Neural cell (in vitro differentiated cells): ENCODE measurements around the gene ISL2. TPM values are rescaled to one million over a fixed set of nuclear protein-coding genes. Genes with fewer than 3 reads are reported as not detected.
"Not testable (repeated sequence)": the region's sequence is repeated elsewhere in the genome, so short reads cannot be mapped to it uniquely, and the experiment has no call there.

ENCODE experiments used
- H2AFZ ChIP-seq: fragments of 200-600, 300-800 bp; sonication (generic), shearing (Covaris generic); 2 replicates; pipeline ENCODE4 v1.6.0; 2014; ENCODE audit warnings: low read depth, mild to moderate bottlenecking, antibody characterized with exemption, low read length, moderate library complexity
- H3F3A ChIP-seq: fragments of 200-600 bp; shearing (Covaris generic); 2 replicates; pipeline ENCODE4 v1.6.1; 2016; ENCODE audit warnings: mild to moderate bottlenecking, moderate library complexity, mixed read lengths, antibody characterized with exemption, low read length; ENCODE audit not compliant: insufficient read depth, poor library complexity, severe bottlenecking
- H3K27ac ChIP-seq: fragments of 200-600, 300-800 bp; sonication (generic), shearing (Covaris generic); 2 replicates; pipeline ENCODE4 v1.5.1; 2014; ENCODE audit warnings: mild to moderate bottlenecking, low read length, moderate library complexity
- H3K27me3 ChIP-seq: fragments of 300-800, 200-600 bp; sonication (generic), shearing (Covaris generic); 2 replicates; pipeline ENCODE4 v1.6.0; 2014; ENCODE audit warnings: mild to moderate bottlenecking, low read depth, low read length, moderate library complexity; ENCODE audit not compliant: insufficient read depth
- H3K36me3 ChIP-seq: fragments of 300-800, 200-600 bp; sonication (generic), shearing (Covaris generic); 2 replicates; pipeline ENCODE4 v1.5.1; 2014; ENCODE audit warnings: mild to moderate bottlenecking, antibody characterized with exemption, low read length, moderate library complexity; ENCODE audit not compliant: insufficient read depth
- H3K4me2 ChIP-seq: fragments of 300-800, 200-600 bp; sonication (generic), shearing (Covaris generic); 2 replicates; pipeline ENCODE4 v1.6.0; 2014; ENCODE audit warnings: mild to moderate bottlenecking, low read length
- H3K4me3 ChIP-seq: fragments of 300-800, 200-600 bp; sonication (generic), shearing (Covaris generic); 2 replicates; pipeline ENCODE4 v1.5.1; 2014; ENCODE audit warnings: mild to moderate bottlenecking, low read length, moderate library complexity
- H3K79me2 ChIP-seq: fragments of 200-600 bp; shearing (Covaris generic); replicated peaks from 2 replicates; pipeline ENCODE4 v1.6.0; 2014; ENCODE audit warnings: mild to moderate bottlenecking, low read length, moderate library complexity; ENCODE audit not compliant: insufficient read depth
- H3K9ac ChIP-seq: fragments of 300-800, 200-600 bp; sonication (generic), shearing (Covaris generic); 2 replicates; pipeline ENCODE4 v1.6.1; 2016; ENCODE audit warnings: mild to moderate bottlenecking, low read length, mixed read lengths
- H3K9me2 ChIP-seq: fragments of 200-600 bp; shearing (Covaris generic); 2 replicates; pipeline ENCODE4 v1.6.1; 2016; ENCODE audit warnings: mild to moderate bottlenecking, low read length, mixed read lengths; ENCODE audit not compliant: insufficient read depth
- H3K9me3 ChIP-seq: fragments of 200-600, 300-800 bp; sonication (generic), shearing (Covaris generic); 2 replicates; pipeline ENCODE4 v1.6.1; 2016; ENCODE audit warnings: mild to moderate bottlenecking, mixed run types, low read length, moderate library complexity, mixed read lengths
- H4K20me1 ChIP-seq: fragments of 200-600 bp; shearing (Covaris generic); 2 replicates; pipeline ENCODE4 v1.6.1; 2016; ENCODE audit warnings: mild to moderate bottlenecking, mixed run types; ENCODE audit not compliant: insufficient read depth
- CTCF ChIP-seq: fragments of 450-650 bp; IDR thresholded peaks from 2 replicates; pipeline ENCODE4 v1.5.1; 2014; ENCODE audit warnings: antibody characterized with exemption, mild to moderate bottlenecking, moderate library complexity; ENCODE audit not compliant: poor library complexity, severe bottlenecking
- EP300 ChIP-seq: fragments of 450-650 bp; conservative IDR thresholded peaks from 2 replicates; pipeline ENCODE4 v1.6.1; 2014; ENCODE audit warnings: antibody characterized with exemption, mild to moderate bottlenecking, moderate library complexity; ENCODE audit not compliant: poor library complexity, severe bottlenecking
- EZH2 ChIP-seq: fragments of 200-600, 300-800 bp; shearing (Covaris generic), sonication (generic); IDR thresholded peaks from 2 replicates; pipeline ENCODE4 v1.6.1; 2014; ENCODE audit warnings: antibody characterized with exemption, low read length, borderline replicate concordance, mild to moderate bottlenecking; ENCODE audit not compliant: insufficient read depth, poor library complexity, severe bottlenecking
- MXI1 ChIP-seq: fragments of 450-650 bp; conservative IDR thresholded peaks from 2 replicates; pipeline ENCODE4 v1.6.1; 2014; ENCODE audit warnings: antibody characterized with exemption, mild to moderate bottlenecking; ENCODE audit not compliant: poor library complexity, severe bottlenecking
- POLR2AphosphoS5 ChIP-seq: IDR thresholded peaks from 2 replicates; pipeline ENCODE4 v1.6.1; 2012
- RAD21 ChIP-seq: fragments of 450-650 bp; conservative IDR thresholded peaks from 2 replicates; pipeline ENCODE4 v1.6.1; 2014; ENCODE audit warnings: antibody characterized with exemption, mild to moderate bottlenecking, moderate library complexity
- SMC3 ChIP-seq: fragments of 450-650 bp; conservative IDR thresholded peaks from 2 replicates; pipeline ENCODE4 v1.6.1; 2014; ENCODE audit warnings: antibody characterized with exemption, mild to moderate bottlenecking, moderate library complexity; ENCODE audit not compliant: poor library complexity
- TAF1 ChIP-seq: IDR thresholded peaks from 2 replicates; pipeline ENCODE4 v1.6.1; 2012; ENCODE audit warnings: low read depth
- polyA plus RNA-seq: library from polyadenylated mRNA; depleted of rRNA; stranded (reverse); fragments of >200 nt; gene quantifications from 2 replicates; pipeline ENCODE4 v1.2.3, GENCODE V29; 2014
- TF ChIP-seq, protein P1 (sequence below): IDR thresholded peaks from 2 replicates; pipeline ENCODE4 v1.6.1; 2012; ENCODE audit warnings: borderline replicate concordance

The ISL2 gene
- polyA plus RNA-seq, 1 donor from 2014 or later = not detected

- no peaks in the 10 kb centered on the region for H3F3A ChIP-seq
- H3K27ac ChIP-seq = no peak overlapping the region
- H3K79me2 ChIP-seq = peaks cover 27% of the 10 kb centered on the region
- no peak overlapping the region for H3K9ac ChIP-seq
- H3K36me3 ChIP-seq = no peaks in the 10 kb centered on the region
- no peaks in the 10 kb centered on the region for H4K20me1 ChIP-seq
- H3K9me3 ChIP-seq = no peaks in the 10 kb centered on the region
- H3K4me2 ChIP-seq = no peak overlapping the region
- no peaks in the 10 kb centered on the region for H3K27me3 ChIP-seq
- no peak overlapping the region for H3K4me3 ChIP-seq
- no peak overlapping the region for H2AFZ ChIP-seq
- H3K9me2 ChIP-seq = no peaks in the 10 kb centered on the region
- TF ChIP-seq EZH2 = no peak
- no peak for TF ChIP-seq TAF1
- TF ChIP-seq RAD21 = no peak
- no peak for TF ChIP-seq POLR2AphosphoS5
- no peak for TF ChIP-seq MXI1
- no peak for TF ChIP-seq CTCF
- TF ChIP-seq, protein P1, sequence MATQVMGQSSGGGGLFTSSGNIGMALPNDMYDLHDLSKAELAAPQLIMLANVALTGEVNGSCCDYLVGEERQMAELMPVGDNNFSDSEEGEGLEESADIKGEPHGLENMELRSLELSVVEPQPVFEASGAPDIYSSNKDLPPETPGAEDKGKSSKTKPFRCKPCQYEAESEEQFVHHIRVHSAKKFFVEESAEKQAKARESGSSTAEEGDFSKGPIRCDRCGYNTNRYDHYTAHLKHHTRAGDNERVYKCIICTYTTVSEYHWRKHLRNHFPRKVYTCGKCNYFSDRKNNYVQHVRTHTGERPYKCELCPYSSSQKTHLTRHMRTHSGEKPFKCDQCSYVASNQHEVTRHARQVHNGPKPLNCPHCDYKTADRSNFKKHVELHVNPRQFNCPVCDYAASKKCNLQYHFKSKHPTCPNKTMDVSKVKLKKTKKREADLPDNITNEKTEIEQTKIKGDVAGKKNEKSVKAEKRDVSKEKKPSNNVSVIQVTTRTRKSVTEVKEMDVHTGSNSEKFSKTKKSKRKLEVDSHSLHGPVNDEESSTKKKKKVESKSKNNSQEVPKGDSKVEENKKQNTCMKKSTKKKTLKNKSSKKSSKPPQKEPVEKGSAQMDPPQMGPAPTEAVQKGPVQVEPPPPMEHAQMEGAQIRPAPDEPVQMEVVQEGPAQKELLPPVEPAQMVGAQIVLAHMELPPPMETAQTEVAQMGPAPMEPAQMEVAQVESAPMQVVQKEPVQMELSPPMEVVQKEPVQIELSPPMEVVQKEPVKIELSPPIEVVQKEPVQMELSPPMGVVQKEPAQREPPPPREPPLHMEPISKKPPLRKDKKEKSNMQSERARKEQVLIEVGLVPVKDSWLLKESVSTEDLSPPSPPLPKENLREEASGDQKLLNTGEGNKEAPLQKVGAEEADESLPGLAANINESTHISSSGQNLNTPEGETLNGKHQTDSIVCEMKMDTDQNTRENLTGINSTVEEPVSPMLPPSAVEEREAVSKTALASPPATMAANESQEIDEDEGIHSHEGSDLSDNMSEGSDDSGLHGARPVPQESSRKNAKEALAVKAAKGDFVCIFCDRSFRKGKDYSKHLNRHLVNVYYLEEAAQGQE = no peak
- no peak for TF ChIP-seq EP300
- no peak for TF ChIP-seq SMC3
Measured at GRCh38 chr15:76312540-76313174, 23.9 kb upstream of the ISL2 start.

DNA sequence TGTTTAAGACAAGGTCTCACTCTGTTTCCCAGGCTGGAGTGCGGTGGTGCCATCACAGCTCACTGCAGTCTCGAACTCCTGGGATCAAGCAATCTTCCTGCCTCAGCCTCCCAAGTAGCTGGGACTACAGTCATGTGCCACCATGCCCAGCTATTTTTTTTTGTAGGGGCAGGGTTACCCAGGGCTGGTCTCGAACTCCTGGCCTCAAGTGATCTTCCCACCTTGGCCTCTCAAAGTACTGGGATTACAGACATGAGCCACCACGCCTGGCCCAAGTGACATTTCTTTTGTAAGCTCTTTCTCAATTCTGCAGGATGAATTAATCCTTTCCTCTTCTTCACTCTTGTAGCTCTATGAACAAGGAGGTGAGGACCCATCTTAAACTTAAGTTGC is 23.4 kb upstream of the ISL2 start:
- not testable (repeated sequence) for H2AFZ ChIP-seq, H3K27me3 ChIP-seq, H3K36me3 ChIP-seq, H3K9me3 ChIP-seq, H3K27ac ChIP-seq, H3F3A ChIP-seq, H3K4me3 ChIP-seq, H3K4me2 ChIP-seq, H4K20me1 ChIP-seq, H3K9me2 ChIP-seq, H3K9ac ChIP-seq
- peaks cover 21% of the 10 kb centered on the region for H3K79me2 ChIP-seq

DNA sequence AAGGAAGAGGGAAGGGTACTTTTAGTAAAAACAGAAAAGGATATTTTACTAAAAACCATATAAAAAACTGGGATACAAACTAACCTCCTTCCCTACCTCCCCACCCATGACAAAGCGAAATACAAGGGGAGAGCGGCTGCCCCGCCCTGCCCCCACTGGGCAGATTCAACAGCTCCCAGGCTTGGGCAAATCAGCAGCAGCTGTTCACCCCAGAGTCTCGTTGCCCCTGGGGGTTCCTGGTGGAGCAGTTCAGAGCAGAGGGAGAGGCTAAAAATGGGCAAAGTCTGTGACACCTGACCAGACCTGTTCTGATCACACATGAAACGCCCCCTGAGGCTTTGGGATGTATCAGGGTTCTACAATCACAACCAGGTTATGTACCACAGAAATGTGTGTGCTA is 22.8 kb upstream of the ISL2 start:
- Histone ChIP-seq H3K4me2 (no peak overlapping the region), H3K36me3 (no peaks in the 10 kb centered on the region), H3K27me3 (no peaks in the 10 kb centered on the region), H3K27ac (no peak overlapping the region), H3F3A (no peaks in the 10 kb centered on the region), H3K9me3 (no peaks in the 10 kb centered on the region), H4K20me1 (no peaks in the 10 kb centered on the region), H3K4me3 (no peak overlapping the region), H2AFZ (no peak overlapping the region), H3K79me2 (peaks cover 16% of the 10 kb centered on the region), H3K9ac (no peak overlapping the region), H3K9me2 (no peaks in the 10 kb centered on the region)
- TF ChIP-seq EP300 (no peak), MXI1 (no peak), RAD21 (no peak), POLR2AphosphoS5 (no peak), TAF1 (no peak), SMC3 (no peak), EZH2 (no peak), CTCF (no peak)
- TF ChIP-seq, protein P1 = no peak
